ENCODE data around the gene VIPR2.

DNA sequence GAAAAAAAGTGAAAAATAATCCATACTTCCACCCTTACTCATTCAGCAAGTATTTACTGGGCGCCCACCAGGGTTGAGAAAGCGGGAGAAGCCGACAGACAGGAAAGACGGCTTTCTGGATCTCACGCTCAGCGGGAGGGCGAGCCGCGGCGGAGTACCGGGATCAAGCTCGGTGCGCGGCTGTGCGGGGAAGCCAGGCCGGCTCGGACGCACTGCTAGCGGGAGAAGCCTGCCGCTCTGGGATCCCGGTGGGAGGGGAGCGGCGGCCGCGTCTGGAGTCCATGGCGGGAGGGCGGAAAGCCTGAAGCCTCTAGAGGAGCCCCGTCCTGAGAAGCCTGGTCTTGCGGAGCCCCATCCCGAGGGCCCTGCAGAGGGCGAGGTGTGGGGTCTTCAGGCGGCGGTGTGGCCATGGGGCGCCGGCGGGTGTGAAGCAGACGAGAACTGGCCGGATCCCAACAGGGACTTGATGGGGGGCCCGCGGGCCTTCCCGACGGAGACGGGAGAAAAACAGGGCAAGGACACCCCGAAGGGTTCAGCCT is 82.9 kb downstream of the VIPR2 start:
- no peak for TF ChIP-seq YY1 (IDR thresholded peaks at IDR 0.05; ENCODE audit: insufficient read depth, insufficient read length)
- no peak for TF ChIP-seq ZNF274 (IDR thresholded peaks at IDR 0.05; ENCODE audit: low read depth, low read length)

All from NT2/D1 (cell line).